Spleen (tissue), 7 donors: ENCODE data around the gene GGTLC1.

Experiments
- CTCF ChIP-seq, 11 experiments: fragments of 200-600 bp in 7 of 11; fragments of 450-650 bp in 4 of 11; sonication (generic) in 4 of 11; IDR thresholded peaks in 8 of 11; conservative IDR thresholded peaks in 3 of 11; 1 replicate in 7 of 11; 2 replicates in 4 of 11; pipeline versions ENCODE4 v1.4.0 to v1.8.0; 2016 to 2021; ENCODE audit warnings: antibody characterized with exemption in 11 of 11, inconsistent platforms in 4 of 11, mild to moderate bottlenecking in 1 of 11
- POLR2A ChIP-seq, 3 donors: fragments of 450-650 bp; IDR thresholded peaks; one replicate each; pipeline ENCODE4 v1.5.1; 2017; ENCODE audit warnings: antibody characterized with exemption in 3 of 3, mild to moderate bottlenecking in 1 of 3
- donor health status: DM: no; HTN: no; CAD: no; lungs with moderate emphysema.
- donor health status: DM: no; HTN: no; CAD: no.
- donor health status: DM: no; HTN: no; CAD: no.

- no peak for TF ChIP-seq CTCF (IDR thresholded peaks at IDR 0.05 in 8 of 11, conservative IDR thresholded peaks at IDR 0.05 in 3 of 11)
- no peak for TF ChIP-seq POLR2A (IDR thresholded peaks at IDR 0.05)
Observed at GRCh38 chr20:23998392-23998791, 9.8 kb upstream of the GGTLC1 start.
